ENCODE measurements around the gene OR1L4. TPM values are rescaled to one million over a fixed set of nuclear protein-coding genes. Genes with fewer than 3 reads are reported as not detected.

OR1L4 gene, protein sequence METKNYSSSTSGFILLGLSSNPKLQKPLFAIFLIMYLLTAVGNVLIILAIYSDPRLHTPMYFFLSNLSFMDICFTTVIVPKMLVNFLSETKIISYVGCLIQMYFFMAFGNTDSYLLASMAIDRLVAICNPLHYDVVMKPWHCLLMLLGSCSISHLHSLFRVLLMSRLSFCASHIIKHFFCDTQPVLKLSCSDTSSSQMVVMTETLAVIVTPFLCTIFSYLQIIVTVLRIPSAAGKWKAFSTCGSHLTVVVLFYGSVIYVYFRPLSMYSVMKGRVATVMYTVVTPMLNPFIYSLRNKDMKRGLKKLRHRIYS
- total RNA-seq: not detected

DNA sequence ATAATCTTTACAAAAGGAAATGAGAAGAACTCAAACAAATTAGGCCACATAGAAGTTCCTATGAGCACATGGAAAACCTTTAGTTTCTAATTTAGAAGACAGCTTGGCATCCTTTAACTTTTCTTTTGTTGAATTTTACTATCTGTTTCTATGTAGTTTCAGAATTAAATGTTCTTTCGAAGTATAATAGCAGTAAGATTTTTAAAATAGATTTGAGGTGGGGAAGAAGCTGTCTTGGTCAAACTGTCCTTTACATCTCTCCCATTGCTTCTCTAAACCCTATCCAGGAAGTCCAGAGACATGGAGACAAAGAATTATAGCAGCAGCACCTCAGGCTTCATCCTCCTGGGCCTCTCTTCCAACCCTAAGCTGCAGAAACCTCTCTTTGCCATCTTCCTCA is at the start of gene OR1L4:
Gene OR1L4 (plus strand): TSS at position 301 of the 400 bp plus-strand sequence. CDS start 0 bp downstream, at position 301.
- no peak for DNase-seq
- in situ Hi-C loops (cut with MboI; ENCODE audit: low pct_ligation_motif_present in 1 of 4, low pct_unique_long_range_greater_than_20kb in 1 of 4, low sequenced_read_pairs in 3 of 4): no loop called here
- TF ChIP-seq, protein P1, sequence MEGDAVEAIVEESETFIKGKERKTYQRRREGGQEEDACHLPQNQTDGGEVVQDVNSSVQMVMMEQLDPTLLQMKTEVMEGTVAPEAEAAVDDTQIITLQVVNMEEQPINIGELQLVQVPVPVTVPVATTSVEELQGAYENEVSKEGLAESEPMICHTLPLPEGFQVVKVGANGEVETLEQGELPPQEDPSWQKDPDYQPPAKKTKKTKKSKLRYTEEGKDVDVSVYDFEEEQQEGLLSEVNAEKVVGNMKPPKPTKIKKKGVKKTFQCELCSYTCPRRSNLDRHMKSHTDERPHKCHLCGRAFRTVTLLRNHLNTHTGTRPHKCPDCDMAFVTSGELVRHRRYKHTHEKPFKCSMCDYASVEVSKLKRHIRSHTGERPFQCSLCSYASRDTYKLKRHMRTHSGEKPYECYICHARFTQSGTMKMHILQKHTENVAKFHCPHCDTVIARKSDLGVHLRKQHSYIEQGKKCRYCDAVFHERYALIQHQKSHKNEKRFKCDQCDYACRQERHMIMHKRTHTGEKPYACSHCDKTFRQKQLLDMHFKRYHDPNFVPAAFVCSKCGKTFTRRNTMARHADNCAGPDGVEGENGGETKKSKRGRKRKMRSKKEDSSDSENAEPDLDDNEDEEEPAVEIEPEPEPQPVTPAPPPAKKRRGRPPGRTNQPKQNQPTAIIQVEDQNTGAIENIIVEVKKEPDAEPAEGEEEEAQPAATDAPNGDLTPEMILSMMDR (IDR thresholded peaks at IDR 0.05): no peak
- TF ChIP-seq POLR2AphosphoS5 (IDR thresholded peaks at IDR 0.05): no peak
- no peak for TF ChIP-seq POLR2A (IDR thresholded peaks at IDR 0.05)
- no peak for TF ChIP-seq EP300 (IDR thresholded peaks at IDR 0.05; ENCODE audit: low read depth)
- 79 to 90% methylated on average over 1 of the region's 1 CpG for WGBS, 2 donors (ENCODE audit: low coverage in 1 of 2)
- Histone ChIP-seq H3K4me1 (no peaks in the 10 kb centered on the region), H3K36me3 (no peaks in the 10 kb centered on the region), H3K9me3 (peaks cover 31 to 37% of the 10 kb centered on the region in 2 donors), H3K4me3 (no peak within 1 kb of the TSS), H3K27ac (no peak within 1 kb of the TSS), H3K27me3 (no peaks in the 10 kb centered on the region)
- intact Hi-C loops (cut with DNase I; ENCODE audit: low total_unique reads): no loop called here

DNA sequence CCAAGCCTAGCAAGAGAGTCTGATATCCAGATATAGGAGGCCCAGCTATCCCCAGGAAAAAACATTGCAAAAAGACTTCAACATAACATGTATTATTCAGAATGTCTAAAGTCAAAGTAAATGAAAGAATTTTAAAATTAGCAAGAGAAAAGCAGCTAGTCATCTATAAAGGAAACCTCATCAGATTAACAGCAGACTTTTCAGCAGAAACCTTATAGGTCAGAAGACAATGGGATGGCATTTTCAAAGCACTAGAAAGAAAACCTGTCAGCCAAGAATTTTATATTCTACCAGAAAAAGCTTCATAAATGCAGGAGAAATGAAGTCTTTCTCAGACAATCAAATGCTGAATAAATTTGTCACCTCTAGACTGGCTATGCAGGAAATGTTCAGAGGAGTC is 38.9 kb upstream of the OR1L4 start:
- Histone ChIP-seq H3K27me3 (no peaks in the 10 kb centered on the region), H3K27ac (no peak overlapping the region), H3K4me1 (no peaks in the 10 kb centered on the region), H3K9me3 (peaks cover 6 to 8% of the 10 kb centered on the region in 2 donors), H3K4me3 (no peak overlapping the region), H3K36me3 (no peaks in the 10 kb centered on the region)
- TF ChIP-seq POLR2A (IDR thresholded peaks at IDR 0.05) (no peak), EP300 (IDR thresholded peaks at IDR 0.05; ENCODE audit: low read depth) (no peak), POLR2AphosphoS5 (IDR thresholded peaks at IDR 0.05) (no peak)
- TF ChIP-seq, protein P1 (IDR thresholded peaks at IDR 0.05): no peak
- in situ Hi-C loops (cut with MboI; ENCODE audit: low pct_ligation_motif_present in 1 of 4, low pct_unique_long_range_greater_than_20kb in 1 of 4, low sequenced_read_pairs in 3 of 4) (no loop called here), intact Hi-C loops (cut with DNase I; ENCODE audit: low total_unique reads) (no loop called here)
- DNase-seq: no peak

DNA sequence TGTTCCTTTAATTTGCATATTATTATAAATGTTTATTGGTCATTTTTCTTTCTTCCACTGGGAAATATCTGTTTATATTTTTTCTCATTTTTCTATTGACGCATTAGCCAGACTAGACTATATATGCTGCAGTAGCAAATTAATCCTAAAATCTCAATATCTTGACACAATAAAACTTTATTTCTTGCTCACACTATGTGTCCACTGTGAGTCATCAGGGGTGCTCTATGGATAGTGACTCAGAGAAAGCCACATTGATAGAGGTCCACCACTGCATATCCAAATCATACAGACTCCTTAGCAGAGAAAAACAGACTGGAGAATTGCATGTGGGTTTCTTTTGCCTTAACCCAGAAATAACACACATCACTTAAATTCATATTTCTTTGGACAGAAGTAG is 28.1 kb upstream of the OR1L4 start:
- TF ChIP-seq, protein P1 (IDR thresholded peaks at IDR 0.05): no peak
- TF ChIP-seq EP300 (IDR thresholded peaks at IDR 0.05; ENCODE audit: low read depth) (no peak), POLR2AphosphoS5 (IDR thresholded peaks at IDR 0.05) (no peak), POLR2A (IDR thresholded peaks at IDR 0.05) (no peak)
- in situ Hi-C loops (cut with MboI; ENCODE audit: low pct_ligation_motif_present in 1 of 4, low pct_unique_long_range_greater_than_20kb in 1 of 4, low sequenced_read_pairs in 3 of 4): no loop called here

DNA sequence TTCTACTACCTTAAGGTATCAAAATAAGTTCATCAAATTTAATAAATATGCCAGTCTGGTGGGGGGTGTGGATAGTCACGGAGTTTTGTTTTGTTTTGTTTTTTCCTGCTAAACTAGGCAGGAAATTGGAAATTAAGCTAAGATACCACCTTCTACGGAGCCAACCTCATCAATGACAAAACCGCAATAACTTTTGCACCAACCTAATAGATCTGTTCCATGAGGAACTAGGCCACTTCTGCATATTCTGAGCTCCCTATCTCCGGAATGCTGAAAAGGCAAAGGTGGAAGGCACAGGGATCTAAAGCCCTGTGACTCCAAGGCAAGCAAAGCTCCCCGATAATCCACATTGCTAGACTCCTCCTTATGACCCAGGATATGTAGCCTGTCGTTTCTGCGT is 5.8 kb upstream of the OR1L4 start:
- in situ Hi-C loops (cut with MboI; ENCODE audit: low pct_ligation_motif_present in 1 of 4, low pct_unique_long_range_greater_than_20kb in 1 of 4, low sequenced_read_pairs in 3 of 4) (no loop called here), intact Hi-C loops (cut with DNase I; ENCODE audit: low total_unique reads) (no loop called here)
- Histone ChIP-seq H3K4me3 (no peak overlapping the region), H3K4me1 (no peaks in the 10 kb centered on the region), H3K9me3 (peaks cover 0 to 6% of the 10 kb centered on the region in 2 donors), H3K27me3 (no peaks in the 10 kb centered on the region), H3K36me3 (no peaks in the 10 kb centered on the region), H3K27ac (no peak overlapping the region)
- no peak for DNase-seq
- TF ChIP-seq POLR2AphosphoS5 (IDR thresholded peaks at IDR 0.05): no peak
- TF ChIP-seq POLR2A (IDR thresholded peaks at IDR 0.05): no peak
- TF ChIP-seq, protein P1 (IDR thresholded peaks at IDR 0.05): no peak
- no peak for TF ChIP-seq EP300 (IDR thresholded peaks at IDR 0.05; ENCODE audit: low read depth)
- WGBS, 2 donors (ENCODE audit: low coverage in 1 of 2): 83% methylated on average over 4 to 7 of the region's 7 CpGs

More for the DNA sequence above, 28.1 kb upstream of the OR1L4 start:
- Histone ChIP-seq H3K9me3 (peaks cover 4 to 7% of the 10 kb centered on the region in 2 donors), H3K36me3 (no peaks in the 10 kb centered on the region), H3K27ac (no peak overlapping the region), H3K27me3 (no peaks in the 10 kb centered on the region), H3K4me1 (no peaks in the 10 kb centered on the region), H3K4me3 (no peak overlapping the region)
- intact Hi-C loops (cut with DNase I; ENCODE audit: low total_unique reads): no loop called here
- DNase-seq: no peak
- WGBS, 2 donors (ENCODE audit: low coverage in 1 of 2): 86 to 97% methylated on average over 1 of the region's 1 CpG
